Activated T-helper 2 cell treated with anti-CD3 and anti-CD28 coated beads, Interferon-gamma antibody, Interleukin-2, Interleukin-4, amounts not matched to agents 10 μg/mL and 5 μg/mL and 100 μg/mL, durations not matched to agents 14 hours and 24 hours and 36 hours (primary cell): Measurements from ENCODE around the gene COPS7A. TPM values are rescaled to one million over a fixed set of nuclear protein-coding genes. Genes with fewer than 3 reads are reported as not detected.
"Not testable (repeated sequence)": the region's sequence is repeated elsewhere in the genome, so short reads cannot be mapped to it uniquely, and the experiment has no call there.

Source experiments
- DNase-seq: peaks from one replicate; pipeline ENCODE4 v3.0.0; 2021; ENCODE audit warnings: low spot score
- H3K27ac Mint-ChIP-seq: one replicate; pipeline ENCODE4 v1.8.0; 2021; ENCODE audit warnings: mixed read lengths
- H3K27me3 Mint-ChIP-seq: one replicate; pipeline ENCODE4 v1.8.0; 2021; ENCODE audit warnings: low read depth, mixed read lengths
- H3K36me3 Mint-ChIP-seq: one replicate; pipeline ENCODE4 v1.8.0; 2021; ENCODE audit warnings: low read depth, mixed read lengths
- H3K4me1 Mint-ChIP-seq: one replicate; pipeline ENCODE4 v1.8.0; 2021; ENCODE audit warnings: low read depth, mixed read lengths
- H3K4me3 Mint-ChIP-seq: one replicate; pipeline ENCODE4 v1.8.0; 2021; ENCODE audit warnings: low read depth, mild to moderate bottlenecking, moderate library complexity, mixed read lengths
- H3K9me3 Mint-ChIP-seq: one replicate; pipeline ENCODE4 v1.8.0; 2021; ENCODE audit warnings: mixed read lengths
- intact Hi-C: fragments of 100-400 bp; cut with micrococcal nuclease; formaldehyde crosslinking; loops from one replicate; pipeline ENCODE4 v1.15.1; 2023
- total RNA-seq: library from RNA; stranded (reverse); gene quantifications from 2 replicates; pipeline ENCODE4 v1.2.3, GENCODE V29; 2022

Gene COPS7A
- total RNA-seq, 1 donor from 2014 or later: 33.0 TPM

DNA sequence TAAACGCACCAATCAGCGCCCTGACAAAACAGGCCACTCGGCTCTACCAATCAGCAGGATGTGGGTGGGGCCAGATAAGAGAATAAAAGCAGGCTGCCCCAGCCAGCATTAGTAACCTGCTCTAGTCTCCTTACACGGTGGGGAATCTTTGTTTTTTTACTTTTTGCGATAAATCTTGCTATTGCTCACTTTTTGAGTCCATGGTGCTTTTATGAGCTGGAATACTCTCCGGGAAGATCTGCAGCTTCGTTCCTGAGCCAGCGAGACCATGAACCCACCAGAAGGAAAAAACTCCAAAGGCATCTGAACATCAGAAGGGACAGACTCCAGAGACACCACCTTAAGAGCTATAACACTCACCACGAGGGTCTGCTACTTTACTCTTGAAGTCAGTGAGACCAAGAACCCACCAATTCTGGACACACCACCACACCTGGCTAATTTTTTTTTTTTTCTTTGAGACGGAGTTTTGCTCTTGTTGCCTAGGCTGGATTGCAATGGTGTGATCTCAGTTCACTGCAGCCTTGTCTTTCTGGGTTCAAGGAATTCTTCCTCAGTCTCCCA lies 6.9 kb upstream of the COPS7A start:
- intact Hi-C loops: no loop called here
- no peaks in the 10 kb centered on the region for H3K9me3 Mint-ChIP-seq
- H3K4me3 Mint-ChIP-seq: no peak overlapping the region
- peaks cover 6% of the 10 kb centered on the region for H3K4me1 Mint-ChIP-seq
- no peaks in the 10 kb centered on the region for H3K27me3 Mint-ChIP-seq
- no peak for DNase-seq
- H3K36me3 Mint-ChIP-seq: no peaks in the 10 kb centered on the region
- no peak overlapping the region for H3K27ac Mint-ChIP-seq

- no peak for DNase-seq
- Mint-ChIP-seq H3K27ac (no peak overlapping the region), H3K36me3 (no peaks in the 10 kb centered on the region), H3K4me1 (peaks cover 17% of the 10 kb centered on the region), H3K27me3 (no peaks in the 10 kb centered on the region), H3K9me3 (no peaks in the 10 kb centered on the region), H3K4me3 (no peak overlapping the region)
- intact Hi-C loops: loop anchor here (5.0 kb wide), 1 partner anchor 49 kb away; the partner anchor contains the start of gene LAG3
Measured at GRCh38 chr12:6722863-6723262, 983 bp upstream of the COPS7A start.

GRCh38 chr12:6724409-6724797 lies 557 bp downstream of the COPS7A start:
- Mint-ChIP-seq H3K4me1 (peaks cover 17% of the 10 kb centered on the region), H3K9me3 (no peaks in the 10 kb centered on the region), H3K4me3 (peak overlapping the region; percentile 99), H3K36me3 (peaks cover 2% of the 10 kb centered on the region), H3K27me3 (no peaks in the 10 kb centered on the region), H3K27ac (peak overlapping the region; percentile 98)
- peak; percentile 36 for DNase-seq
- intact Hi-C loops: loop anchor here (1.0 to 5.0 kb wide), 6 partner anchors 29 to 119 kb away; partner anchors contain the start of genes ING4, LAG3, MLF2 and ZNF384

DNA sequence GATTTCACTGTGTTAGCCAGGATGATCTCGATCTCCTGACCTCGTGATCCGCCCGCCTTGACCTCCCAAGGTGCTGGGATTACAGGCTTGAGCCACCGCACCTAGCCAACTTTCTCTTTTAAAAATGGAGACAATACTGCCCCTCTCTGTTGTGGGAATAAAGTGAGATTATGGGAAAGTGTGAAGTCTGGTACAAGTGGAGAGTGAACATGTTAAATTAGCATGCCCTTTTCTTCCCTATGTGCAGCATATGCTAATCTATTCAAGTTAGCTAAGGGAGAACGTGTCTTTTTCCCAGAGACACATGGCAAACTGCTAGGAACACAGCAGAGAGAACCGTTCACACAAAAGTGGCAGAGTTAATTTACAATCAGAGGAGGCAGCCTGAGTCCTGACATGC lies 1.5 kb downstream of the COPS7A start:
- Mint-ChIP-seq H3K27ac (peak overlapping the region; percentile 58), H3K4me3 (peak overlapping the region; percentile 99)
- intact Hi-C loops: loop anchor here (2.0 kb wide), 1 partner anchor 65 kb away; no protein-coding TSS in a partner anchor

DNA sequence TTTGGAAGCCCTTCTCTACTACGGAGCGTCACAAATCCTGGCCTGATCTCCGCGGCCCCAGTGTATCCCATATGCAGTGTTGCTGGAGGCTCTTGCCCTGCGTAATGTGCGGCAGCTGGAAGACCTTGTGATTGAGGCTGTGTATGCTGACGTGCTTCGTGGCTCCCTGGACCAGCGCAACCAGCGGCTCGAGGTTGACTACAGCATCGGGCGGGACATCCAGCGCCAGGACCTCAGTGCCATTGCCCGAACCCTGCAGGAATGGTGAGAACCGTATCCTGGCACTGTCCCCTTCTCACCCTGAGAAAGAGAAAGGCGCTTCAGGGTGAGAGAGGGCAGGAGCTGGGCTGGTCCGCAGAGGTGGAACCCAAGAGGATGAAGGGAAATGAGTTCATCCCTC lies 5.3 kb downstream of the COPS7A start:
- no peaks in the 10 kb centered on the region for H3K9me3 Mint-ChIP-seq
- peaks cover 10% of the 10 kb centered on the region for H3K4me1 Mint-ChIP-seq
- intact Hi-C loops: no loop called here
- no peak for DNase-seq
- H3K4me3 Mint-ChIP-seq: no peak overlapping the region
- H3K36me3 Mint-ChIP-seq: peaks cover 20% of the 10 kb centered on the region
- no peak overlapping the region for H3K27ac Mint-ChIP-seq
- no peaks in the 10 kb centered on the region for H3K27me3 Mint-ChIP-seq

More for the DNA sequence above, 1.5 kb downstream of the COPS7A start:
- no peak for DNase-seq
- no peaks in the 10 kb centered on the region for H3K27me3 Mint-ChIP-seq
- peaks cover 11% of the 10 kb centered on the region for H3K36me3 Mint-ChIP-seq
- no peaks in the 10 kb centered on the region for H3K9me3 Mint-ChIP-seq
- peaks cover 17% of the 10 kb centered on the region for H3K4me1 Mint-ChIP-seq

DNA sequence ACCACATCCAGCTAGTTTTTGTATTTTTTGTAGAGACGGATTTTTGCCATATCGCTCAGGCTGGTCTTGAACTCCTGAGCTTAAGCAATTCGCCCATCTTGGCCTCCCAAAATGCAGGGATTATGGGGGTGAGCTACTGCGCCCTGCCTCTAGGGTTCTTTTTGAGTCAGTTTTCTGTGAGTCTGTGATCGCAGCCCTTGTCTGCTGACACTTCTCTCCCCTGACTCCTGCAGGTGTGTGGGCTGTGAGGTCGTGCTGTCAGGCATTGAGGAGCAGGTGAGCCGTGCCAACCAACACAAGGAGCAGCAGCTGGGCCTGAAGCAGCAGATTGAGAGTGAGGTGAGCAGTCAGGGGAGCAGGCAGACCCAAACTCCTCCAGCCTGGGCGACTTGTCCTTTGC lies 6.3 kb downstream of the COPS7A start:
- Mint-ChIP-seq H3K36me3 (peaks cover 20% of the 10 kb centered on the region), H3K27me3 (no peaks in the 10 kb centered on the region), H3K9me3 (no peaks in the 10 kb centered on the region), H3K27ac (peak overlapping the region; percentile 35), H3K4me1 (peaks cover 9% of the 10 kb centered on the region), H3K4me3 (no peak overlapping the region)
- intact Hi-C loops: no loop called here
- no peak for DNase-seq

DNA sequence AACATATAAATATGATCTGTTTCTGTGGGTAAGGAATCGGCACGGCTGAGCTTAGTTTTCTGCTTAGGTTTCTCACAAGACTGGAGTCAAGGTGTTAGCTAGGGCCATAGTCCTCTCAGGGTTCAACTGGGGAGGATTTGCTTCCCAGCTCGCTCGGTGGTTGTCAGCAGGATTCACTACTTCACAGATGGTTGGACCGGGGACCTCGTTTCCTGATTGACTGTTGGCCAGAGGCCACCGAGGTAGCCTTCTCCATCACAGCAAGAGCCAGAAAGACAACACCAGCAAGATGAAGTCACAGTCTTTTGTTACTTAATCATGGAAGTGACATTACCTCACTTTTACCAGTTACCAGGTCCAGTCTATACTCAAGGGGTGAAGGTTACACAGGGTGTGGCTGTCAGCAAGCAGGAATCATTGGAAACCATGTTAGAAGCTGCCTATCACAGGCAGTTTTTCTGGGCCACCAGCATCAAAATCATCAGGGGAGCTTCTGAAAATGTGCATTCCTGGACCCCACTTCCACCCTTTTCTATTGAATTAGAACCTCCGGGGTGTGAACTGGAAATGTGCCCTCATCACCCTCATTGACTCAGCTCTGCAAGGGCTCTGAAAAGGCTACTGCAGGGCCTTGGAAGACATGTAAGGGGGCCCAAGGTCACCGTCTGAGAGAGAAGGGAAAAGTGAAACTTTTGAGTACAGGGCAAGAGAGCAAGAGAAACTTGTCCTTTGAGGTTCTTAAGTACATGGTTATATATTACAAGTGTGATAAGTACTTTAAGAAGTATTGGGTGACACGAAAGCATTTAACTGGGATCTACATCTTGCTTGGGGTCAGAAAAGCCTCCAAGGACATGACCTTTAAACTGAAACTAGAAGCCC lies 10.9 kb downstream of the COPS7A start:
- Mint-ChIP-seq H3K4me3 (no peak overlapping the region), H3K4me1 (peaks cover 7% of the 10 kb centered on the region), H3K36me3 (peaks cover 19% of the 10 kb centered on the region), H3K27me3 (no peaks in the 10 kb centered on the region), H3K9me3 (no peaks in the 10 kb centered on the region), H3K27ac (no peak overlapping the region)
- no peak for DNase-seq
- intact Hi-C loops: loop anchor here (1.0 kb wide), 1 partner anchor 91 kb away; no protein-coding TSS in a partner anchor

GRCh38 chr12:6735448-6736191 lies 11.8 kb downstream of the COPS7A start:
- no peak overlapping the region for H3K4me3 Mint-ChIP-seq
- DNase-seq: peak; percentile 24
- no peaks in the 10 kb centered on the region for H3K27me3 Mint-ChIP-seq
- no peak overlapping the region for H3K27ac Mint-ChIP-seq
- intact Hi-C loops: loop anchor here (1.0 kb wide), 1 partner anchor 90 kb away; no protein-coding TSS in a partner anchor
- H3K9me3 Mint-ChIP-seq: no peaks in the 10 kb centered on the region
- peaks cover 7% of the 10 kb centered on the region for H3K4me1 Mint-ChIP-seq
- peaks cover 12% of the 10 kb centered on the region for H3K36me3 Mint-ChIP-seq

DNA sequence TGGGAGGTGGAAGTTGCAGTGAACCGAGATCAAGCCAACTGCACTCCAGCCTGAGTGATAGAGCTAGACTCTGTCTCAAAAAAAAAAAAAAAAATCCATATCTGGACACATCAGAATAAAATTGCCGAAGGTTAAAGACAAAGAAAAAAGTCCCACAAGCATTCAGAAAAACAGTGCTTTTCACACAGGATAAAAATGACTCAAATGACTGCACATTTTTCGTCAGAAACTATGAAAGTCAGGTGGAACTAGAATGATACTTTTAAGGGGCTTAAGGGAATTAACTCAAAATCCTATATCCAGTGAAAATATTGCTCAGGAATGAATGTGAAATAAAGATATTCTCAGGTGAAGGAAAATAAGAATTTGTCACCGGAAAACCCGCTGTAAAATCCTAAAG lies 12.9 kb downstream of the COPS7A start:
- H3K4me3 Mint-ChIP-seq: no peak overlapping the region
- intact Hi-C loops: no loop called here
- H3K36me3 Mint-ChIP-seq: peaks cover 4% of the 10 kb centered on the region

DNA sequence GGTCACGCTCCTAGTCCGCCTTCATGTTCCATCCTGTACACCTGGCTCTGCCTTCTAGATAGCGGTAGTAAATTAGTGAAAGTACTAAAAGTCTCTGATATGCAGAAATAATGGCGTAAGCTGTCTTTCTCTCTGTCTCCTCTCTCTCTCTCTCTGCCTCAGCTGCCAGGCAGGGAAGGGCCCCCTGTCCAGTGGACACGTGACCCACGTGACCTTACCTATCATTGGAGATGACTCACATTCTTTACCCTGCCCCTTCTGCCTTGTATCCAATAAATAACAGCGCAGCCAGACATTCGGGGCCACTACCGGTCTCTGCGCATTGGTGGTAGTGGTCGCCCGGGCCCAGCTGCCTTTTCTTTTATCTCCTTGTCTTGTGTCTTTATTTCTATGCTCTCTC lies 18.2 kb downstream of the COPS7A start:
- intact Hi-C loops, H3K9me3 Mint-ChIP-seq, DNase-seq, H3K27me3 Mint-ChIP-seq, H3K4me3 Mint-ChIP-seq: not testable (repeated sequence)
- Mint-ChIP-seq H3K27ac (peak overlapping the region; percentile 90), H3K4me1 (peaks cover 30% of the 10 kb centered on the region), H3K36me3 (peaks cover 28% of the 10 kb centered on the region)

More for the DNA sequence above, 12.9 kb downstream of the COPS7A start:
- no peak for DNase-seq
- no peak overlapping the region for H3K27ac Mint-ChIP-seq
- H3K4me1 Mint-ChIP-seq: peaks cover 7% of the 10 kb centered on the region
- H3K9me3 Mint-ChIP-seq: no peaks in the 10 kb centered on the region
- H3K27me3 Mint-ChIP-seq: no peaks in the 10 kb centered on the region

DNA sequence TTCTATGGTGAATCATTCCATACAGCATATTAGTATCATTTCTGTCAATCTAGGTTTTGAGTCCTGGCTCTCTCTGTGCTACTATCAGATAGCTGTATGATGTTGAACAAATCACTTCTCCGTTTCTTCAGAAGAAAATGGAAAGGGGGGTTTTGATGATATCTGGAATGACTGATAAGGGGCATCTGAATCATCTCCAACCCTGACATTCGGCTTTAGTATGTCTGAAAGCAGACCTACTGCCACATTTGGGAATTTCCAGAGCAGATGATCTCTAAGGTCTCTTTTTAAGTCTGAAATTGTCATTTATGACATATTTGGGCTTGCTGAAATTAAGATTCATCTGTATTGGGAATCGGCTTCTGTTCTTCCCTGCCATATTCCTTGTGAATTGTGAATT lies 19.0 kb downstream of the COPS7A start:
- DNase-seq: no peak
- peak overlapping the region; percentile 90 for H3K27ac Mint-ChIP-seq
- intact Hi-C loops: no loop called here
- H3K4me3 Mint-ChIP-seq: peak overlapping the region; percentile 8
- H3K27me3 Mint-ChIP-seq: no peaks in the 10 kb centered on the region
- H3K36me3 Mint-ChIP-seq: peaks cover 36% of the 10 kb centered on the region
- peaks cover 30% of the 10 kb centered on the region for H3K4me1 Mint-ChIP-seq
- H3K9me3 Mint-ChIP-seq: peaks cover 8% of the 10 kb centered on the region

- Mint-ChIP-seq H3K27ac (peak overlapping the region; percentile 90), H3K4me3 (peak overlapping the region; percentile 8), H3K36me3 (peaks cover 40% of the 10 kb centered on the region), H3K4me1 (peaks cover 30% of the 10 kb centered on the region)
- DNase-seq, intact Hi-C loops, H3K27me3 Mint-ChIP-seq, H3K9me3 Mint-ChIP-seq: not testable (repeated sequence)
Measured at GRCh38 chr12:6743300-6743699, 19.5 kb downstream of the COPS7A start.
